WTC11 (cell line): Measurements from ENCODE around the gene ANK2. TPM values are rescaled to one million over a fixed set of nuclear protein-coding genes. Genes with fewer than 3 reads are reported as not detected.
A peak's percentile ranks its signal among the peaks of the same experiment; 100 is the strongest.

ENCODE experiments used
- ATAC-seq: fragments of 200-7000 bp; cut with Tn5 transposase; 2 replicates; pipeline ENCODE4 v1.10.0; 2021; ENCODE audit warnings: mild to moderate bottlenecking, moderate library complexity
- CTCF ChIA-PET: fragments of 300-600 bp; sonication (Branson Sonifier 250); formaldehyde crosslinking; loops from one replicate; lab custom pipeline; 2021; ENCODE audit warnings: antibody characterized with exemption; lab: Charles Lee
- POLR2A ChIA-PET: fragments of 350-600 bp; sonication (Branson Sonifier 250); formaldehyde crosslinking; loops from one replicate; lab custom pipeline; 2021; ENCODE audit warnings: antibody characterized with exemption; lab: Charles Lee
- DNase-seq: peaks from one replicate; pipeline ENCODE4 v3.0.0; 2021; ENCODE audit warnings: low spot score
- H3K27ac Mint-ChIP-seq: 2 replicates; pipeline ENCODE4 v1.8.0; 2021; ENCODE audit warnings: mixed read lengths
- H3K27me3 Mint-ChIP-seq: 2 replicates; pipeline ENCODE4 v1.8.0; 2021; ENCODE audit warnings: low read depth, mild to moderate bottlenecking, moderate library complexity, mixed read lengths
- H3K36me3 Mint-ChIP-seq: 2 replicates; pipeline ENCODE4 v1.8.0; 2021; ENCODE audit warnings: mixed read lengths
- H3K4me1 Mint-ChIP-seq: 2 replicates; pipeline ENCODE4 v1.8.0; 2022; ENCODE audit warnings: mixed read lengths
- H3K4me3 Mint-ChIP-seq: 2 replicates; pipeline ENCODE4 v1.8.0; 2021; ENCODE audit warnings: mild to moderate bottlenecking, moderate library complexity, mixed read lengths
- H3K9me3 Mint-ChIP-seq: 2 replicates; pipeline ENCODE4 v1.8.0; 2021; ENCODE audit warnings: mixed read lengths
- AR ChIP-seq: fragments of 250-450 bp; sonication (Bioruptor Pico); IDR thresholded peaks from 2 replicates; pipeline ENCODE4 v1.9.0; 2021; ENCODE audit warnings: mild to moderate bottlenecking
- CREB1 ChIP-seq: sonication (generic); formaldehyde crosslinking; IDR thresholded peaks from 2 replicates; pipeline ENCODE4 v1.8.0; 2023; ENCODE audit warnings: mild to moderate bottlenecking, missing genetic modification reagents
- E2F4 ChIP-seq: sonication (generic); formaldehyde crosslinking; IDR thresholded peaks from 2 replicates; pipeline ENCODE4 v1.8.1; 2022; ENCODE audit warnings: low read depth, mild to moderate bottlenecking, moderate library complexity, missing genetic modification reagents, borderline replicate concordance
- E2F5 ChIP-seq: sonication (generic); formaldehyde crosslinking; IDR thresholded peaks from 2 replicates; pipeline ENCODE4 v1.8.1; 2022; ENCODE audit warnings: mild to moderate bottlenecking, moderate library complexity, missing genetic modification reagents
- ESRRA ChIP-seq: sonication (generic); formaldehyde crosslinking; IDR thresholded peaks from 2 replicates; pipeline ENCODE4 v1.8.1; 2022; ENCODE audit warnings: mild to moderate bottlenecking, missing genetic modification reagents, borderline replicate concordance
- FOXP1 ChIP-seq: sonication (generic); formaldehyde crosslinking; IDR thresholded peaks from 2 replicates; pipeline ENCODE4 v1.8.0; 2022; ENCODE audit warnings: missing genetic modification reagents, mild to moderate bottlenecking, moderate library complexity, borderline replicate concordance
- MXD4 ChIP-seq: fragments of 250-450 bp; sonication (Bioruptor Pico); IDR thresholded peaks from 2 replicates; pipeline ENCODE4 v1.8.0; 2021; ENCODE audit warnings: mild to moderate bottlenecking, moderate library complexity, borderline replicate concordance
- NFYB ChIP-seq: sonication (generic); formaldehyde crosslinking; conservative IDR thresholded peaks from 2 replicates; pipeline ENCODE4 v1.8.0; 2022; ENCODE audit warnings: low read depth, missing genetic modification reagents
- OVOL2 ChIP-seq: fragments of 250-450 bp; sonication (Bioruptor Pico); IDR thresholded peaks from 2 replicates; pipeline ENCODE4 v1.9.0; 2021; ENCODE audit warnings: mild to moderate bottlenecking, borderline replicate concordance
- TEAD4 ChIP-seq: sonication (generic); formaldehyde crosslinking; IDR thresholded peaks from 2 replicates; pipeline ENCODE4 v1.8.0; 2022; ENCODE audit warnings: mild to moderate bottlenecking, missing genetic modification reagents
- ZNF263 ChIP-seq: sonication (generic); formaldehyde crosslinking; IDR thresholded peaks from 2 replicates; pipeline ENCODE4 v1.8.1; 2022; ENCODE audit warnings: low read depth, mild to moderate bottlenecking, moderate library complexity, missing genetic modification reagents
- ZNF317 ChIP-seq: sonication (generic); formaldehyde crosslinking; IDR thresholded peaks from 2 replicates; pipeline ENCODE4 v1.8.1; 2023; ENCODE audit warnings: low read depth, mild to moderate bottlenecking, moderate library complexity, missing genetic modification reagents, borderline replicate concordance
- ZNF416 ChIP-seq: fragments of 250-450 bp; sonication (Bioruptor Pico); IDR thresholded peaks from 2 replicates; pipeline ENCODE4 v1.9.0; 2021; ENCODE audit warnings: mild to moderate bottlenecking, inconsistent platforms
- ZNF423 ChIP-seq: fragments of 250-450 bp; sonication (Bioruptor Pico); IDR thresholded peaks from 2 replicates; pipeline ENCODE4 v2.1.2; 2022; ENCODE audit warnings: mild to moderate bottlenecking, moderate library complexity
- total RNA-seq: library from RNA; stranded (reverse); gene quantifications from 3 replicates; pipeline ENCODE4 v1.2.3, GENCODE V29; 2021
- TF ChIP-seq, protein P1 (sequence below): sonication (generic); formaldehyde crosslinking; conservative IDR thresholded peaks from 2 replicates; pipeline ENCODE4 v1.8.1; 2023; ENCODE audit warnings: mild to moderate bottlenecking, low read depth, missing genetic modification reagents, moderate library complexity
- TF ChIP-seq, protein P2 (sequence below): sonication (generic); formaldehyde crosslinking; IDR thresholded peaks from 2 replicates; pipeline ENCODE4 v1.8.0; 2022; ENCODE audit warnings: mild to moderate bottlenecking, missing genetic modification reagents
- TF ChIP-seq, protein P3 (sequence below): fragments of 250-450 bp; sonication (Bioruptor Pico); IDR thresholded peaks from 2 replicates; pipeline ENCODE4 v2.1.2; 2022; ENCODE audit warnings: mild to moderate bottlenecking, moderate library complexity
- TF ChIP-seq, protein P4 (sequence below): fragments of 250-450 bp; sonication (Bioruptor Pico); conservative IDR thresholded peaks from 2 replicates; pipeline ENCODE4 v1.9.0; 2021; ENCODE audit warnings: mild to moderate bottlenecking
- TF ChIP-seq, protein P5 (sequence below): sonication (generic); formaldehyde crosslinking; IDR thresholded peaks from 2 replicates; pipeline ENCODE4 v1.8.0; 2022; ENCODE audit warnings: mild to moderate bottlenecking, missing genetic modification reagents

ANK2 gene
- total RNA-seq, 1 experiment from 2014 or later, result 27.9 TPM

- no peak for ATAC-seq
- ChIA-PET POLR2A (no interaction called here), CTCF (no interaction called here)
- Mint-ChIP-seq H3K4me3 (no peak overlapping the region), H3K27me3 (no peaks in the 10 kb centered on the region), H3K27ac (no peak overlapping the region), H3K9me3 (no peaks in the 10 kb centered on the region), H3K36me3 (no peaks in the 10 kb centered on the region), H3K4me1 (peaks cover 26% of the 10 kb centered on the region)
- DNase-seq, result no peak
- TF ChIP-seq AR (CRISPR knock-in tag), result no peak
- no peak for TF ChIP-seq ZNF317
These were observed 22.9 kb upstream of the ANK2 start for GRCh38 chr4:113026556-113026955.

- CTCF ChIA-PET, result interaction anchor here (1.2 kb wide), 1 partner anchor 12 kb away, joined by 4 read pairs; no protein-coding TSS in a partner anchor
- Mint-ChIP-seq H3K4me1 (peaks cover 34% of the 10 kb centered on the region), H3K4me3 (no peak overlapping the region), H3K36me3 (no peaks in the 10 kb centered on the region), H3K27ac (peak overlapping the region; percentile 13; the same call in 1 of the 2 replicates), H3K9me3 (no peaks in the 10 kb centered on the region), H3K27me3 (no peaks in the 10 kb centered on the region)
- TF ChIP-seq ZNF263, result no peak
- TF ChIP-seq ESRRA (CRISPR knock-in tag), result no peak
- TF ChIP-seq TEAD4, result no peak
- TF ChIP-seq, protein P1, sequence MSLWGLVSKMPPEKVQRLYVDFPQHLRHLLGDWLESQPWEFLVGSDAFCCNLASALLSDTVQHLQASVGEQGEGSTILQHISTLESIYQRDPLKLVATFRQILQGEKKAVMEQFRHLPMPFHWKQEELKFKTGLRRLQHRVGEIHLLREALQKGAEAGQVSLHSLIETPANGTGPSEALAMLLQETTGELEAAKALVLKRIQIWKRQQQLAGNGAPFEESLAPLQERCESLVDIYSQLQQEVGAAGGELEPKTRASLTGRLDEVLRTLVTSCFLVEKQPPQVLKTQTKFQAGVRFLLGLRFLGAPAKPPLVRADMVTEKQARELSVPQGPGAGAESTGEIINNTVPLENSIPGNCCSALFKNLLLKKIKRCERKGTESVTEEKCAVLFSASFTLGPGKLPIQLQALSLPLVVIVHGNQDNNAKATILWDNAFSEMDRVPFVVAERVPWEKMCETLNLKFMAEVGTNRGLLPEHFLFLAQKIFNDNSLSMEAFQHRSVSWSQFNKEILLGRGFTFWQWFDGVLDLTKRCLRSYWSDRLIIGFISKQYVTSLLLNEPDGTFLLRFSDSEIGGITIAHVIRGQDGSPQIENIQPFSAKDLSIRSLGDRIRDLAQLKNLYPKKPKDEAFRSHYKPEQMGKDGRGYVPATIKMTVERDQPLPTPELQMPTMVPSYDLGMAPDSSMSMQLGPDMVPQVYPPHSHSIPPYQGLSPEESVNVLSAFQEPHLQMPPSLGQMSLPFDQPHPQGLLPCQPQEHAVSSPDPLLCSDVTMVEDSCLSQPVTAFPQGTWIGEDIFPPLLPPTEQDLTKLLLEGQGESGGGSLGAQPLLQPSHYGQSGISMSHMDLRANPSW (CRISPR knock-in tag), result no peak
- TF ChIP-seq FOXP1, result no peak
- no peak for TF ChIP-seq NFYB
- TF ChIP-seq CREB1, result no peak
- no peak for TF ChIP-seq ZNF416 (CRISPR knock-in tag)
- TF ChIP-seq E2F5, result no peak
- TF ChIP-seq AR (CRISPR knock-in tag), result no peak
- TF ChIP-seq E2F4 (CRISPR knock-in tag), result no peak
- TF ChIP-seq ZNF423, result no peak
- no peak for TF ChIP-seq ZNF317
- TF ChIP-seq, protein P2, sequence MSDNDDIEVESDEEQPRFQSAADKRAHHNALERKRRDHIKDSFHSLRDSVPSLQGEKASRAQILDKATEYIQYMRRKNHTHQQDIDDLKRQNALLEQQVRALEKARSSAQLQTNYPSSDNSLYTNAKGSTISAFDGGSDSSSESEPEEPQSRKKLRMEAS (CRISPR knock-in tag), result no peak
- no peak for TF ChIP-seq OVOL2 (CRISPR knock-in tag)
- TF ChIP-seq, protein P3, sequence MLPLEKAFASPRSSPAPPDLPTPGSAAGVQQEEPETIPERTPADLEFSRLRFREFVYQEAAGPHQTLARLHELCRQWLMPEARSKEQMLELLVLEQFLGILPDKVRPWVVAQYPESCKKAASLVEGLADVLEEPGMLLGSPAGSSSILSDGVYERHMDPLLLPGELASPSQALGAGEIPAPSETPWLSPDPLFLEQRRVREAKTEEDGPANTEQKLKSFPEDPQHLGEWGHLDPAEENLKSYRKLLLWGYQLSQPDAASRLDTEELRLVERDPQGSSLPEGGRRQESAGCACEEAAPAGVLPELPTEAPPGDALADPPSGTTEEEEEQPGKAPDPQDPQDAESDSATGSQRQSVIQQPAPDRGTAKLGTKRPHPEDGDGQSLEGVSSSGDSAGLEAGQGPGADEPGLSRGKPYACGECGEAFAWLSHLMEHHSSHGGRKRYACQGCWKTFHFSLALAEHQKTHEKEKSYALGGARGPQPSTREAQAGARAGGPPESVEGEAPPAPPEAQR (CRISPR knock-in tag), result no peak
- TF ChIP-seq, protein P4, sequence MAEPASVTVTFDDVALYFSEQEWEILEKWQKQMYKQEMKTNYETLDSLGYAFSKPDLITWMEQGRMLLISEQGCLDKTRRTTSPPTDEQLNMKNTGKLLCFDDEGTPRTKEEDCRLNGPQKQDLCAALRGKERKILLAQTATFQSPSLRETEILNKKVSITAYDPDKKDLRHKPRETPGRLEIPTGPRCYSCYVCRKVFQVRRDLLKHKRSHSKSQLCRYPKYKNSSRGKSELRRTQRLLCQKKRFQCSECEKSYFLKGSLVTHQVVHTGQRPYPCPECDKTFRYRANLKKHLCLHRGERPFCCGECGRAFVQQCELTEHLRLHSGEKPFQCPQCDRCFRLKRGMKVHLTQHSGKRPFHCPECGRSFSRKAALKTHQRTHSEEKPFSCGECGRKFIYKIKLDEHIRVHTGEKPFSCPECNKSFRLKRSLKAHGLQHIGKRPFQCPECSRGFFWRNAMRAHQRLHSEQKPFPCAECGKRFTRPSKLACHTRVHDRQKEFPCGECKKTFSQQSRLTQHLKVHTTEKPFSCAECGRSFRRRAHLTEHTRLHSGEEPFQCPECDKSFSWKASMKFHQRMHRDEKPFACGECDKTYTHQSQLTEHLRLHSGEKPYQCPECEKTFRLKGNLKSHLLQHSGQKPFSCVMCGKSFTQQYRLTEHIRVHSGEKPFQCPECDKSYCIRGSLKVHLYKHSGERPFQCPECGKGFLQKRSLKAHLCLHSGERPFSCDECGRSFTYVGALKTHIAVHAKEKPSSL (CRISPR knock-in tag), result no peak
- TF ChIP-seq, protein P5, sequence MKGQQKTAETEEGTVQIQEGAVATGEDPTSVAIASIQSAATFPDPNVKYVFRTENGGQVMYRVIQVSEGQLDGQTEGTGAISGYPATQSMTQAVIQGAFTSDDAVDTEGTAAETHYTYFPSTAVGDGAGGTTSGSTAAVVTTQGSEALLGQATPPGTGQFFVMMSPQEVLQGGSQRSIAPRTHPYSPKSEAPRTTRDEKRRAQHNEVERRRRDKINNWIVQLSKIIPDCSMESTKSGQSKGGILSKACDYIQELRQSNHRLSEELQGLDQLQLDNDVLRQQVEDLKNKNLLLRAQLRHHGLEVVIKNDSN, result no peak
- no peak for TF ChIP-seq MXD4
- POLR2A ChIA-PET, result no interaction called here
- DNase-seq, result no peak
- no peak for ATAC-seq
These were observed 21.4 kb upstream of the ANK2 start for GRCh38 chr4:113028074-113028473.
